DMS153 (cell line): ENCODE results near the gene MCTP1.
"Not testable (repeated sequence)": the region's sequence is repeated elsewhere in the genome, so short reads cannot be mapped to it uniquely, and the experiment has no call there.

Experiments used
- DNase-seq: peaks from one replicate; lab custom pipeline; 2025; lab: John Stamatoyannopoulos, UW

The MCTP1 gene

DNA sequence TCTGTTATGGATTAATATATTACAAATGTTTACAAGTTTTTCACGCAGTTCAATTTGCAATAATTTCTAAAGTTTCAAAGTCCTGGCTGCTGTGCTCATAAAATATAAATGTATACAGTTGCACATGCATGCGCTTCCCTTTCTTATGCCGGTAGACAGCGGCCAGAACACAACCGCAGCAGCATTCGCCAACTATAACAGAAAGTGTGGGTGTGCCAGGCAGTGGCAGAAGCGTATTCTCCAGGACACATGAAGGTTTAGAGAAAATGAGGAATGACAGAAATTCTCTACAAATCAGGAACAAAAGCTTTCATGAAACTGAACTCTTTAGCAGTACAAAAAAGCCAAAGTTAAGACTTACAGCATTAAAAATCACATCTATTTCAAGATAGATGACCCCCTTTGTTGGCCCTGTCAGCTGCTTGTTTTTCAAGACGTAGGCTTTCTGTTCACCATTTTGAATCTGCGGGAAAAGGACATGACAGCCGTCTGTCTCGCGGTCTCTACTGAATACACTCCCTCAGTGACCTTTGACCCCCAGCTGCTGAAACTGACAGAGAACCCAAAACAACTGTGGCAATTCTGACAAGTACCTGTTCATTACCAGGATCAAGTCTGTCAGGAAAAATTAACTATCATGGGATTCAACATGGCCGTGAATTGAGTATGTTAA lies 414.2 kb downstream of the MCTP1 start:
- no peak for DNase-seq

DNA sequence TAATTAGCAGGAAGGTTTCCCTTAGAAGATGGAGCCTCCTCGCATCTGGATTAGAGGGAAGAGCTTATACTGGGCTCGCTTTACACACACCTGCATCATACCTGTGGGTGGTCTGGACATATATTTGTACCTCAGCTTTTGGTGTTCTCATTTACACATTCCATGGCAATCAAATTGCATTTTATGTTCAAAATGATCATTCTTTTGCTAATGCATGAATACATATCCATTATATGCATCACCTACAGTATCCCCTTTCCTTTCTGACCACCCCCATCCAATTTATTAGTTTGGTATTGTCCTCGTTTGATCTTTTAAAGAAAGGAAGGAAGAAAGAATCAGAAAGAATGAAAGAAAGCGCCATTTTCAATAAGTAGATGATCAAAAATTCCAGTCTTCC lies 415.0 kb downstream of the MCTP1 start:
- DNase-seq = no peak

DNA sequence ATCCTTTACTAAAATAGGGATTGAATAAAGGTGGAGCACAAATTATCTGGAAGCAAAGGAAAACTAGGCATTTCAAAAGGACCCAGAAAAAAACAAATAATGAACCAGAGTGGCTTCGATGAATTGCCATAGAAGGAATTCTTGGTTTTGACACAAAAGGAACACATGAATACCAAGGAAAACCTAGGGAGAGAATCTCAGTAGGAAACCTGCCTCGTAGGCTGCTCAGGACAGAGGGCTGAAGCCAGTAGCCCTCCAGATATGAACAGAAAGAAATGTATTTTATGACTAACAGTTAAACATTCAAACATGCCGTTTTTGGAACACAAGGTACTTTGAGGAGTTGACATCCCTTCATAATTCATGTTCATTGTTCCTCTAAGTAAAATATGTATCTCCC lies 420.9 kb downstream of the MCTP1 start:
- DNase-seq = no peak

DNA sequence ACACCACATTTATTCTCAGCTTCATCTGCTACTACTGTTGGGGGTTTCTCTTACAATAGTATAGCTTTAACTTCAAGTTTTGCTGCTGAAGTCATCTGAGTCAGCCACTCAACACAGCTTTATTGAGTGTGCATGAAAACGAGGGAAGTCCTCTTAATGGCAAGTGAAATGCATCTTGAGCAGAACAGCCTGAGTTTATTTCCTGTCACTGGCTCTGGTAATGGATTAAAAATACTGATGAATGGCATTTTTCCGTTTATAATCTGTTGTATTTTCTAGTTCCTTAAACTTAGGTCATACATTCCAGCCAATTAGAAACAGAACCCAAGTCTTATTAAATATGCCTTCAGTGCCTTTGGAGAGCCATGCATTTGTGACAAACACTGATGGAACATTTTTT lies 427.8 kb downstream of the MCTP1 start:
- no peak for DNase-seq

DNA sequence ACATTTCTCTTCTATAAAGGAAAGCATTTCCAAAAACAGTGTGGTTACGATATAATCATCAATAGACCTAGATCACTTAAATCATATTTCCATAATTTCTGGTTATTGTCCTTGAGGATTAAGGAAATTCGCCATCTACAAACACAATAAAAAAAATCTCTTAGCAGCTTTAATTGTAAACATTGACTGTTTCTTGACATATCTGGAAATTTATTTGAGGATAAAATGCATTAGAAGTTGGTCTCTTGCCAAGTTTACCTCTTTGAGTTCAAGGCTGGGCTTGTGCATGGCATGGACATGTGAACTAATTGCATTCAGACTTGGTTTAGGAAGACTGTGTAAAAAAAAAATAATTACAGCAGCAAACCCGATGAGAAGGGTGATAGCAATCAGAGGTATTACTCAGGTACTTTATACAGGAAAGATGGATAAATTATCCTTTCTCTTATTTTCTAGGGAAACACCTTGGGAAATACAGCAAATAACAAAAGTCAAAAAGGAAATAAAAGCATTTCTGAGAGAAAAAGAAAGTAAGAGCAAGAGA lies 428.6 kb downstream of the MCTP1 start:
- peak; percentile 4 for DNase-seq

DNA sequence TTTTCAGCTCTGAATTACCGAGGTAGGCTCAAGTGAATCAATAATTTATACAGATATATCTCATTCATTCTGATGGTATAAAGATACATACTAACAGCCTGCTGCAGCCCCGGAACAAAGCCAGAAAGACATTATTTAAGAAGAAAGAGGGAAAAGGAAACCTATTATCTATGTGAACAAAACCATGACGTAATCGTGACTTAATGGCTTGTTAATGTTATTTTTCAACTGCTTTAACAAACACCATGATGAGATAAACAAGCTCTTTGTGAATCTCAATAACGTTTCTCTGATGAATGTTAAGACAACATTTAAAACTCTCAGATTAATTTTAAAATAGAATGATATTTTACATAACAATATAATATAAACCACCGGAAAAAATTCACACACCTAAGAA lies 429.4 kb downstream of the MCTP1 start:
- DNase-seq = no peak

DNA sequence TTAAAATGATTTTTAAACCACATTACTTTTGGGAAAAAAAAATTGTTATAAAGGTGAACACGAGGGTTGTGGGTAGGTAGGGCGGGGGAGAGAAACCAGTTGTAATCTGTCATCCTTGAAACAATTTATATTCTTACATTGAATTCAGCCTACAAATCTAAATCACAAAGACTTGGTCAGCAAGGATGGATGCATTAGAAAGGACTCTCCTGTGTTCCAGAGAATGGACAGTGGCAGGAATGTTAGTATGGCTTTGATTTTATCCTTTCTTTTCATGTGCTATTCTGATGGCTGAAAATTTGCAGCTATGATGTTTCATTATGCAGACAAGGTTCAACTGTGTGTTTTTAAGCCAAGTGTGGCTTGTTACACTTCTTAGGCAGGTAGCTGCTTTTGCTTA lies 431.8 kb downstream of the MCTP1 start:
- no peak for DNase-seq

- no peak for DNase-seq
Observed at GRCh38 chr5:94850960-94851359, 433.9 kb downstream of the MCTP1 start.

DNA sequence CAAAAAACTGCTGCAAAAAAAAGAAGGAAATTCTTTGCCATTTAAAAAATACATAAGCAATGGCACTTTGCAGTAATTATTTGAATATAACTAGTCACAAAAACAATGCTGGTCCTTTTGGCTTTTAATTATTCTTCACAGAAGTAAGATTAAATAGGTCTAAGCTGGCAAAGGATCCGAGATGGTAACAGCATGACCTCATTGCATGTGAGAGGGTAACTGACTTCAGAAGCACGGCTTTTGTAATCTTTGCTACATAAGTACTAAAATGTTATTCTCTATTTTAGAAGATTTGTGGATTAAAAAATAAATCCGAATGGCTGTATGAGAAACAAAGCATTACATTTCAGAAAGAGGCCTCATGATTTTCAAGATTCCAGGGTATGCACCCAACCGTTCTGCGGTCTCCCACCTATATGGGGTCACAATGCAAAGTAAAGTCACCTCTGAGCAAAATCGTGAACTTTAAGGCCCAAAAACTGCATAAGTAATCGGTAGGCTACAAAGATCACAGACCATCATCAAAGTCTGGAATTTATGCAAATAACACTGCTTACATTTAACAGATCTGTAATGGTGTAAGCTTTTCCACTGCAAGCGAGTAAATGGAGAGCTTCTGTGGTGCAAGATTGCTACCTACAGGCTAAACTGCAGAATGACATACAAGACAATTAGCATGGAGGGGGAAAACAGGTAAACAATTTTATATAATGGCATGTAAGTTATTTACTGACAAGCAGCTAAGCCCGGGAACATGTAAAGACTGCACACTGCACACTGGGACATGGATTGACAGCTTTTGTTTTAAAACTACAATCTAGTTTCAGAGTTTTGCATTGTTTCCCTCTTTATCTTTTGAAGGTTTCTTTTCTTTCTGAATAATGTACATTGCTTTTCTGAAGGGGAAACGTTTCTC lies 434.8 kb downstream of the MCTP1 start:
- peak; percentile 15 for DNase-seq

DNA sequence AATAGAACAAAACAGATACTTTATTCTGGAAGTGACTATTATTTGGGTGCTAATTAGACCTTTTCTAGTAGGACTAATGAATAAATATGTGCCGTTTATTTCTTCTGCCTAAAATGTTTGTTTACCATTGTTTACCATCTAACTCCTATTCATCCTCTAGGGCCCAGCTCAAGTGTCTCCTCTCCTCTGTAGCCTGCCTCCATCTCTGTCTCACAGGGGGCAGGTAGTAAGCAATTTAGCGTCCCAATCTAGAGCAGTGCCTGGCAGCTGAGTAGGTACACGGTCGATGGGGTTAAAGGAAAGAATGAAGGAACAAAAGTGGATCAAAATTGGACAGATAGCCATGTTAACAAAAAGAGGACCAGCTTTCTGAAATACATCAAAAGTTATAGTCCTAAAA lies 435.6 kb downstream of the MCTP1 start:
- no peak for DNase-seq

DNA sequence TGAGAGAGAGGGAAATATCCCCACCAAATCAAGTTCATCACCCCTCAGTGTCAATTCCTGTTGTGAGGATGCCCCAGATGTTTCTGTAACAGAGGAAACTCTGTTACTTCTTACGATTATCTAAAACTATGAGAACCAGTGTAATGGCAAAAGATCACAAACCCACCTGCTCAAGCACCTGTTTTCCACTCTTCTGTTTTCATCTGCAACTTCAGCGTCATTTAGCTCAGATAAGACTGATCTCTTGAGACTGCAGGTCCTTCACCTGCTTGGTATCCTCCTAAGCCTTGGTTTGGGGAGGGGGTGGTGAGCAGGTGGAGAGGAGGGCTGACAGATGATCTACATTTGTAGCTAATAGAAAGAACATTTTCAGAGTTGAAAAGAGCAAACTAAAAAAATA lies 437.2 kb downstream of the MCTP1 start:
- DNase-seq = no peak

- no peak for DNase-seq
Observed at GRCh38 chr5:94847019-94847418, 437.9 kb downstream of the MCTP1 start.

GRCh38 chr5:94845696-94846095 lies 439.2 kb downstream of the MCTP1 start:
- not testable (repeated sequence) for DNase-seq

- DNase-seq = no peak
Observed at GRCh38 chr5:94841598-94842322, 443.1 kb downstream of the MCTP1 start.

- no peak for DNase-seq
Observed at GRCh38 chr5:94833851-94834250, 451.0 kb downstream of the MCTP1 start.

- no peak for DNase-seq
Observed at GRCh38 chr5:94832685-94833084, 452.2 kb downstream of the MCTP1 start.

DNA sequence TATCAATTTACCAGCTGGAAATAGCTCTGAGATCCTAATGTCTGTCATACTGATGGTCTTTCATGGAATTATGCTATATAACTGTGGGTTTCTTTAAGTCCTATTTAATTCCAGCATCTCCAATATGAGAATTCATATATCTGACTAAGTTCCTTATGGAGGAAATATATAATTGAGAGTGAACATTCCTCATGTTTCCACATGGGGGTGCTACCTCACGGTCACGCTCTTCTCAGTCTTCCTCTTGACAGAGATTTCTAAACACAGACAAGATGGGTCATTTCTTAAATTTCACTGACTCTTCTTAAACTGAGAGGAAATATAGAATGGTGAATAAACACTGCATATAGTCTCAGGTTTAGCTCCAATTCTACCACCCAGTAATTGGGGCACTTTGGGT lies 454.4 kb downstream of the MCTP1 start:
- no peak for DNase-seq

DNA sequence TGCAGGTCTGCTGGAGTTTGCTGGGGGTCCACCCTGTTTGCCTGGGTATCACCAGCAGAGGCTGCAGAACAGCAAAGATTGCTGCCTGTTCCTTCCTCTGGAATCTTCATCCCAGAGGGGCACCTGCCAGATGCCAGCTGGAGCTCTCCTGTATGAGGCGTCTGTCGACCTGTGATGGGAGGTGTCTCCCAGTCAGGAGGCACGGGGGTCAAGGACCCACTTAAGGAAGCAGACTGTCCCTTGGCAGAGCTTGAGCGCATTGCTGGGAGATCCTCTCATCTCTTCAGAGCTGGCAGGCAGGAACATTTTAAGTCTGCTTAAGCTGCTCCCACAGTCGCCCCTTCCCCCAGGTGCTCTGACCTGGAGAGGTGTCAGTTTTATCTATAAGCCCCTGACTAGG lies 456.7 kb downstream of the MCTP1 start:
- not testable (repeated sequence) for DNase-seq

DNA sequence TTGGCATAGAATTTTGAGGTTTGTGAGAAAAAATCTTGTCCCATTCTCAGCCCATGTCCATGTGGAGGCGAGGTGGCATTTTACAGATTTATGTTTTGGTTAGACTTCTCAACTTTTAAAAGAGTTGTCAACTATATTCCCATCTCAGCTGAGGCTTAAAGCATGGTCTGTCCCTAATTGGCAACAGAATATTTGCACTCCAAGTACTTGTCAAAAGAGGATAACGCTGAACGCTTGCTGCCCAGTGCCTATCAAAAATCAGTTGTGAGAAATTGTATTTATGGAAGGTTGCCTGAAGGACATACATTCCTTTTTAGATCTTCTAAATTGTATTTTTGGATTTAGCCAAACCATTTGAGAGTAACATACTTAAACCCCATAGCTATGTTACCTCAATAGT lies 464.4 kb downstream of the MCTP1 start:
- DNase-seq = no peak

DNA sequence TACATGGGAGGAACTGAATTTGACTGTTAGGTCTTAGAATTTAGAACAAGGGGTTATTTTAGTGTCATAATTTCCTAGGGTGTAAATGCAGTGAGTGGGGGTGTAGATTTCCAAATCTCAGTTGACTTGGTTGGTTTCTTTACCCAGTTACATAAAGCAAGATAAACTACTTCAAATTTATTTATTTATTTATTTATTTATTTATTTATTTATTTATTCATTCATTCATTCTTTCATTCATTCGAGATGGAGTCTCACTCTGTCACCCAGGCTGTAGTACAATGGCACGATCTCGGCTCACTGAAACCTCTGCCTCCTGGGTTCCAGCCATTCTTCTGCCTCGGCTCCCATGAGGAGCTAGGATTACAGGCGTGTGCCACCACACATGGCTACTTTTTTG lies 466.0 kb downstream of the MCTP1 start:
- no peak for DNase-seq

DNA sequence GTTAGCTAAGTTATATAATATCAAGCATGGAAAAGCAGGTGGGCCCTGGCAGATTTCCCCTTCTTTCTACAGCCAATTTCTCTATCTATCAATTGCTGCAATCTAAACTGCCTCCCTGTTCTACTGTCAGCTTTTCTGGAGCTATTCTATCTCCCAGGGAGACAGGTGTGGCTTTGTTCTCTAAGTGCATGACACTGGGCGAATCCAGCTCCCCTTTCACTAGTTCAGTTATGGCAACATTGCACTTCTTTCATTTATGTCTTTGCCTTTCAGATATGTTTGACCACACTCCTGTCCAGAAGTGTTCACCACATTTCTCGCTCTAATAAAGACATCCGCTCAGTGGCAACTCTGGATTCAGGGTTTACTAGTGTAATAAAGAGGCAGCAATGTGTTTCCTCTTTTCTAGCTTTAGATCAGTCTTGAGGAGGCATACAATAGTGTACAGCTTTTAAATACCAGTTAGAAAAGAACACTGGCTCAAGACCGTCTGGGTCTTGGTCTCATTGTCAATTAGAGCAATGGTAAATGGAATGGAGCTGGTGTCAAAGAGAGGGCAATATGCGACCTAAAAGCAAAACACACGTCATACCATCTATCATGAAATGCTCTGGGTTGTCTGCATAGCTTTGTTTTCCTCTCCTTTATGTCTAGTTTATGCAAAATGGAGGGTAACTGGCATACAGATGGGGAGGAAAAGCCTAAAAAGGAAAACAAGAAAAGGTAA lies 469.4 kb downstream of the MCTP1 start:
- peak; percentile 61 for DNase-seq

- no peak for DNase-seq
Observed at GRCh38 chr5:94812232-94812631, 472.7 kb downstream of the MCTP1 start.
